ENCODE results near the gene GFOD1. TPM values are rescaled to one million over a fixed set of nuclear protein-coding genes. Genes with fewer than 3 reads are reported as not detected.
"Not testable (repeated sequence)": the region's sequence is repeated elsewhere in the genome, so short reads cannot be mapped to it uniquely, and the experiment has no call there.

The GFOD1 gene
- total RNA-seq, 4 donors from 2014 or later = 21.8 to 49.4 (median 31.1) TPM

- H3K4me1 ChIP-seq = peaks cover 0 to 10% (median 5%) of the 10 kb centered on the region in 4 donors
- H3K27me3 ChIP-seq = no peaks in the 10 kb centered on the region
- H3K36me3 ChIP-seq = peaks cover 0 to 6% (median 0%) of the 10 kb centered on the region in 3 donors
- no peak overlapping the region for H3K4me3 ChIP-seq
- TF ChIP-seq EP300 (IDR thresholded peaks at IDR 0.05) = no peak
- TF ChIP-seq CTCF (IDR thresholded peaks at IDR 0.05) = no peak
- no peak for TF ChIP-seq POLR2A (IDR thresholded peaks at IDR 0.05)
- no peaks in the 10 kb centered on the region for H3K9me3 ChIP-seq
- DNase-seq (ENCODE audit: low spot score in 2 of 2) = no peak
- 76% methylated on average over 4 of the region's 4 CpGs for WGBS, 2 donors
- H3K27ac ChIP-seq = no peak overlapping the region
These were observed 23.5 kb downstream of the GFOD1 start for GRCh38 chr6:13463941-13464340.

- Histone ChIP-seq H3K4me3 (no peak overlapping the region), H3K9me3 (no peaks in the 10 kb centered on the region), H3K4me1 (peaks cover 0 to 10% (median 5%) of the 10 kb centered on the region in 4 donors), H3K36me3 (peaks cover 0 to 2% (median 0%) of the 10 kb centered on the region in 3 donors), H3K27ac (no peak overlapping the region), H3K27me3 (no peaks in the 10 kb centered on the region)
- no peak for DNase-seq (ENCODE audit: low spot score in 2 of 2)
- TF ChIP-seq POLR2A (IDR thresholded peaks at IDR 0.05) = no peak
- no peak for TF ChIP-seq EP300 (IDR thresholded peaks at IDR 0.05)
- no peak for TF ChIP-seq CTCF (IDR thresholded peaks at IDR 0.05)
- WGBS, 2 donors = 77 to 84% methylated on average over 8 of the region's 8 CpGs
These were observed 24.1 kb downstream of the GFOD1 start for GRCh38 chr6:13463328-13463717.

- 59 to 66% methylated on average over 12 of the region's 12 CpGs for WGBS, 2 donors
- Histone ChIP-seq H3K4me3 (no peak overlapping the region), H3K36me3 (no peaks in the 10 kb centered on the region), H3K27me3 (no peaks in the 10 kb centered on the region), H3K27ac (no peak overlapping the region), H3K9me3 (no peaks in the 10 kb centered on the region), H3K4me1 (peaks cover 0 to 14% (median 5%) of the 10 kb centered on the region in 4 donors)
- DNase-seq (ENCODE audit: low spot score in 2 of 2) = no peak
- TF ChIP-seq CTCF (IDR thresholded peaks at IDR 0.05) = no peak
- TF ChIP-seq EP300 (IDR thresholded peaks at IDR 0.05) = no peak
These were observed 24.7 kb downstream of the GFOD1 start for GRCh38 chr6:13462458-13463327.

GRCh38 chr6:13461805-13462204, 25.6 kb downstream of the GFOD1 start:
- H3K27me3 ChIP-seq = no peaks in the 10 kb centered on the region
- no peaks in the 10 kb centered on the region for H3K36me3 ChIP-seq
- no peak overlapping the region for H3K27ac ChIP-seq
- no peaks in the 10 kb centered on the region for H3K9me3 ChIP-seq
- no peak overlapping the region for H3K4me3 ChIP-seq
- no peak for TF ChIP-seq CTCF (IDR thresholded peaks at IDR 0.05)
- WGBS, 2 donors = 84% methylated on average over 6 of the region's 6 CpGs
- DNase-seq (ENCODE audit: low spot score in 2 of 2) = no peak
- H3K4me1 ChIP-seq = peaks cover 0 to 18% (median 8%) of the 10 kb centered on the region in 4 donors

GRCh38 chr6:13461307-13461706, 26.1 kb downstream of the GFOD1 start:
- TF ChIP-seq POLR2A (IDR thresholded peaks at IDR 0.05) = no peak
- TF ChIP-seq CTCF (IDR thresholded peaks at IDR 0.05) = no peak
- TF ChIP-seq EP300 (IDR thresholded peaks at IDR 0.05) = no peak
- H3K4me3 ChIP-seq = no peak overlapping the region
- peaks cover 0 to 21% (median 8%) of the 10 kb centered on the region in 4 donors for H3K4me1 ChIP-seq
- H3K27me3 ChIP-seq = no peaks in the 10 kb centered on the region
- no peak overlapping the region for H3K27ac ChIP-seq
- H3K9me3 ChIP-seq = no peaks in the 10 kb centered on the region
- no peak for DNase-seq (ENCODE audit: low spot score in 2 of 2)
- H3K36me3 ChIP-seq = no peaks in the 10 kb centered on the region
- WGBS, 2 donors = 95 to 100% methylated on average over 4 of the region's 4 CpGs

- WGBS, 2 donors = 69 to 77% methylated on average over 2 of the region's 2 CpGs
These were observed 27.1 kb downstream of the GFOD1 start for GRCh38 chr6:13460289-13460688.

More at GRCh38 chr6:13460289-13460688, 27.1 kb downstream of the GFOD1 start:
- H3K27ac ChIP-seq; H3K36me3 ChIP-seq; H3K9me3 ChIP-seq; H3K4me3 ChIP-seq; DNase-seq (ENCODE audit: low spot score in 2 of 2); H3K27me3 ChIP-seq: not testable (repeated sequence)
- H3K4me1 ChIP-seq = peaks cover 0 to 31% (median 17%) of the 10 kb centered on the region in 4 donors
